HG02840 (cell line): ENCODE results near the gene WDR48.

ENCODE experiments used
- ATAC-seq: cut with Tn5 transposase; IDR thresholded peaks from one replicate; pipeline ENCODE4 v1.9.1; 2021; ENCODE audit warnings: mild to moderate bottlenecking, moderate library complexity, moderate number of reproducible peaks; ENCODE audit not compliant: unreplicated experiment, low FRiP score

The WDR48 gene

GRCh38 chr3:39115870-39116269, 64.1 kb downstream of the WDR48 start:
- no peak for ATAC-seq

GRCh38 chr3:39118079-39118478, 66.3 kb downstream of the WDR48 start:
- no peak for ATAC-seq

GRCh38 chr3:39118931-39119660, 67.3 kb downstream of the WDR48 start:
- no peak for ATAC-seq

- no peak for ATAC-seq
Observed at GRCh38 chr3:39121621-39122020, 69.8 kb downstream of the WDR48 start.

GRCh38 chr3:39122813-39123212, 71.0 kb downstream of the WDR48 start:
- no peak for ATAC-seq

GRCh38 chr3:39124876-39125840, 73.3 kb downstream of the WDR48 start:
- ATAC-seq: no peak

- ATAC-seq: no peak
Observed at GRCh38 chr3:39125841-39126500, 74.2 kb downstream of the WDR48 start.

GRCh38 chr3:39126532-39127071, 74.8 kb downstream of the WDR48 start:
- no peak for ATAC-seq

GRCh38 chr3:39127269-39127907, 75.6 kb downstream of the WDR48 start:
- ATAC-seq: no peak

GRCh38 chr3:39127908-39128304, 76.1 kb downstream of the WDR48 start:
- no peak for ATAC-seq

GRCh38 chr3:39128951-39129350, 77.1 kb downstream of the WDR48 start:
- ATAC-seq: no peak

- no peak for ATAC-seq
Observed at GRCh38 chr3:39130026-39130425, 78.2 kb downstream of the WDR48 start.

- ATAC-seq: no peak
Observed at GRCh38 chr3:39130693-39131265, 79.0 kb downstream of the WDR48 start.

- no peak for ATAC-seq
Observed at GRCh38 chr3:39132096-39133092, 80.6 kb downstream of the WDR48 start.

- no peak for ATAC-seq
Observed at GRCh38 chr3:39133093-39133490, 81.3 kb downstream of the WDR48 start.

GRCh38 chr3:39133822-39134221, 82.0 kb downstream of the WDR48 start:
- no peak for ATAC-seq

- ATAC-seq: no peak
Observed at GRCh38 chr3:39134305-39134704, 82.5 kb downstream of the WDR48 start.

GRCh38 chr3:39135170-39135805, 83.5 kb downstream of the WDR48 start:
- no peak for ATAC-seq
